HG03045 (cell line): ENCODE data around the gene VKORC1.
A peak's percentile ranks its signal among the peaks of the same experiment; 100 is the strongest.

ENCODE experiments used
- ATAC-seq: cut with Tn5 transposase; IDR thresholded peaks from one replicate; pipeline ENCODE4 v1.9.1; 2021; ENCODE audit warnings: mild to moderate bottlenecking, moderate library complexity; ENCODE audit not compliant: unreplicated experiment

The VKORC1 gene

DNA sequence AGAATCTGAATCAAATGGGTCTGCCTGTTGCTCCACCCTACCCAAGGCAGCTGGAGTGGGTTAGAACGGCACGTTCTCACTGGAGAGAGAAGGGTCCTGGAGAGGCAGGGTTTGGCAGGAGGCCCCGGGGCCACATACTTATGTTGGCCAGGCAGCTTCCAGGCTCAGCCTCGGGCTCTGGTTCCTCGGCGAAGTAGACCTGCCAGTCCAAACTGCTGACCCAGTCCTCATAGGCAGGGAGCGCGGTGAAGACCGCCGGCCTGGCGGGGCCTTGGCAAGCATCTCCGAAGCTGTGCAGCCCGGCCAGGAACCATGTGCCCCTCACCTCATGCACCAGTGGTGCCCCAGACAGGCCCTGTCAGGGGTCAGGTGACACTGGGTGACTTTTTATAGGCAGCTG is 10.6 kb downstream of the VKORC1 start:
- ATAC-seq: no peak

DNA sequence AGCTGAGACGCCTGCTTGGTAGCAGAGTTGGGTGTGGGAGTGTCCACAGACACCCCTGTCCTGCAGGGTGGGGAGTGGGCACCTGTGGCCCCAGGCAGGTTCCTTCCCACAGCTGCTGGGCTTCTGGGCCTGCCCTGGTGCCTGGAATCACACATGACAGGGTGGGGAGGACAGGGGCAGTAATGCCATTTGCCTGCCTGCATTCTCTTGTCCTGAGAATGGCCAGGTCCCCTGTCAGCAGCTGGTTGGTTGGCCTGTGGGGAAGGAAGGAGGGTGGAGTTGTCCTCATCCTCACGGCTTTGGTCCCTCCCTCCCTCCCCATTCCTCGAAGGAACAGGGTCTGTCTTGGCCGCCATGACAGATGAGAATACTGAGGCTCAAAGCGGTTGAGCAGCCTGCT is 11.0 kb downstream of the VKORC1 start:
- ATAC-seq: no peak

DNA sequence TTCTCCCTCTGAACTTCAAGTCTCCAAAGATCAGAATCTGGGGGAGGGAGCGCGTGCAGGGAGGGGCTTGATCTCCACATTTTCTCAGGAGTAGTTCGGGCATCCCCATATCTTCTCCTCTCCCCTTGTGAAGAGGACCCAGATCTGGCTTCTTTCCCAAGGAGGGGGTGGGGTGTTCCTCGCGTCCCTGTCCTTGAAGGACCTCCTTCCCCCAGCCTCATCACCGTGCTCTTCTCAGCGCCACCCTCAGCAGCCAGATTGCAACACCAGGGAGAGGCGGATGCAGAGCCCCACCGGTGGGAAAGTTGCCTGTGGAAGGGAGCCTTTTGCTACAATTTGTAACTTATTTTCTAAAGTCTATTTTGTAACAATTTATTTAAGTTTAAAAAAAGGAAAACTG is 11.5 kb downstream of the VKORC1 start:
- ATAC-seq: no peak

DNA sequence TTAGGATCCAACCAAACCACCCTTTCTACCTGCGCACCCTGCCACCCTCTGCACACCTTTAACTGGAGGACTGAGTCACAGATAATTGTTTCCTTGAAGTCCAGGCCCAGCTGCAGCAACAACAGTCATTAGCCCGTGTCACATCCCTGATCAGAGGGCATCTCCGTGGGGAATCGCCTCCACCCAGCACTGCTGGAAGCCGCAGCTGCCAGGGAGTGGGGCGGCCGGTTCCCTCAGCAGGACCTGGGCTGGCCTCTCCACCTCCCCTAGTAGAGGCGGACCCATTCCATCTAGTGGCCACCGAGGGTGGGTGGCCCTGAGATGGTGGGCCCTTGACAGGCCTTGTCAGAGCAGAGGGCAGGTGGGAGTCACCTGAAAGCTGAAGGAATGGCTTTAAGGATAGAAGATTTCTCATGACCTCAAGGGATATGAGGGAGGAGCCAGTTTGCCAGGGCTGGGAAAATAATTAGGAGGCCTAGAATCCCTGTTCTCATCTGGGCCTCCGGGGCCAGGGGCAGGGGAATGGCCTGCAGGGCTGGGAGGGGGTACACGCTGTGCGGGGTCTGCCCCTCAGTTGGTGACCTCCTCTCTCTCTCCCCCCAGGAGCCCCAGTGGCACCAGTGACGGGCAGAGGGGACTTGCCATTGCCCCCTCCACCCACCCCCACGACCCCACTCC is 12.1 kb downstream of the VKORC1 start:
- ATAC-seq: no peak

DNA sequence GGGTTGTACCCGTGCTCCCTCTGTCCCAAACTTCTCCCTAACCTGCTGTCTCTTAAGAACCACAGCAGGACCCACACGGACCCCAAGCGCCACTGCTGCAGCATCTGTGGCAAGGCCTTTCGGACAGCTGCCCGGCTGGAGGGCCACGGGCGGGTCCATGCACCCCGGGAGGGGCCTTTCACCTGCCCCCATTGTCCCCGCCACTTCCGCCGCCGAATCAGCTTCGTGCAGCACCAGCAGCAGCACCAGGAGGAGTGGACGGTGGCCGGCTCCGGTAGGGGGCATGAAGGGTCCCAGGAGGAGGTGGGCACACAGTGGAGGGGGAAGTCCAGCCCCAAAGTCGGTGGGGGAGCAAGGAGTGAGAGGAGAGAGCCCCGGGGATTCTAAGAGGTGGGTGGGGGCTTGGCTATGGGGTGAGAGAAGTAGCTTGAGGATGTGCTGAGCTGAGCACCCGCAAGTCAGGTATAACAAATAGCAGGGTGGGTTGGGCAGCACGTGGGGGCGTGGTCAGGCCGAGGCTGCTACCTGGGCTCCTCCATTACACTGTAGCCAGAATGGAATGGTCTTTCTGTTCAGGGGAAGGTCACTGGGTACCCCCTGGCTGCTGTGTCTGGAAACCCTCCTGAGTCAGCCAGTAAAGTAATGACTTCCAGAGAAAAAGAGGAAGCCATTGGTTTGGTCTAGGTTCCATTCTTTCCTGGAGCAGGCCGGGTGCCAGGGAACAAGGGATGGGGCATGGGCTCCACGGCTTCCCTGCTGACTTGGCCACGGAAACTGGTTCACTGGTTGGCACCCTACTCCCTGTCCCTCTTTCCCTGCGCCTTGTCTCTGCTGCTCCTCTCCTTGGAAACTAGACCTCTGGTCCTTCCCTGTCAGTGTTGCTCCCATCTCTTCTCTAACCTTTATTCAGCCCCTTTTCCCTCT is 12.9 kb downstream of the VKORC1 start:
- no peak for ATAC-seq

DNA sequence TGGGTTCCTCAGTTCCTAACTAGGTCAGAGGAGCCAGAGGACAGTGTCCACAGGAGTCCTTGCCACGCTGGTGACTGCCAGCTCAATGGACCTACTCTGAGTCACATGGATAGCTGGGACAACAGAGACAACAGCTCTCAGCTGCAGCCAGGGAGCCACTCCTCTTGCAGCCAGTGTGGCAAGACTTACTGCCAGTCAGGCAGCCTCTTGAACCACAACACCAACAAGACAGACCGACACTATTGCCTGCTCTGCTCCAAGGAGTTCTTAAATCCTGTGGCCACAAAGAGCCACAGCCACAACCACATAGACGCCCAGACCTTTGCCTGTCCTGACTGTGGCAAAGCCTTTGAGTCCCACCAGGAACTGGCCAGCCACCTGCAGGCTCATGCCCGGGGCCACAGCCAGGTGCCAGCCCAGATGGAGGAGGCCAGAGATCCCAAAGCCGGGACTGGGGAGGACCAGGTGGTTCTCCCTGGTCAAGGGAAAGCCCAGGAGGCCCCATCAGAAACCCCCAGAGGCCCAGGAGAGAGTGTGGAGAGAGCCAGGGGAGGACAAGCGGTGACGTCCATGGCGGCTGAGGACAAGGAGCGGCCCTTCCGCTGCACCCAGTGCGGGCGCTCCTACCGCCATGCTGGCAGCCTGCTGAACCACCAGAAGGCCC is 13.7 kb downstream of the VKORC1 start:
- ATAC-seq: no peak

DNA sequence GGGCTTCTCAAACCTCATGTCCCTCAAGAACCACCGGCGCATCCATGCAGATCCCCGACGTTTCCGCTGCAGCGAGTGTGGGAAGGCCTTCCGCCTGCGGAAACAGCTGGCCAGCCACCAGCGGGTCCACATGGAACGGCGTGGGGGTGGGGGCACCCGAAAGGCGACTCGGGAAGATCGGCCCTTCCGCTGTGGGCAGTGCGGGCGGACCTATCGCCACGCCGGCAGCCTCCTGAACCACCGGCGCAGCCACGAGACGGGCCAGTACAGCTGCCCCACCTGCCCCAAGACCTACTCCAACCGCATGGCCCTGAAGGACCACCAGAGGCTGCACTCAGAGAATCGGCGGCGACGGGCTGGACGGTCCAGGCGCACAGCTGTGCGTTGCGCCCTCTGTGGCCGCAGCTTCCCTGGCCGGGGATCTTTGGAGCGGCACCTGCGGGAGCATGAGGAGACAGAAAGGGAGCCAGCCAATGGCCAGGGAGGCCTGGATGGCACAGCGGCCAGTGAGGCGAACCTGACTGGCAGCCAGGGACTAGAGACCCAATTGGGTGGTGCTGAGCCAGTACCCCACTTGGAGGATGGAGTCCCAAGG is 14.5 kb downstream of the VKORC1 start:
- ATAC-seq: no peak

DNA sequence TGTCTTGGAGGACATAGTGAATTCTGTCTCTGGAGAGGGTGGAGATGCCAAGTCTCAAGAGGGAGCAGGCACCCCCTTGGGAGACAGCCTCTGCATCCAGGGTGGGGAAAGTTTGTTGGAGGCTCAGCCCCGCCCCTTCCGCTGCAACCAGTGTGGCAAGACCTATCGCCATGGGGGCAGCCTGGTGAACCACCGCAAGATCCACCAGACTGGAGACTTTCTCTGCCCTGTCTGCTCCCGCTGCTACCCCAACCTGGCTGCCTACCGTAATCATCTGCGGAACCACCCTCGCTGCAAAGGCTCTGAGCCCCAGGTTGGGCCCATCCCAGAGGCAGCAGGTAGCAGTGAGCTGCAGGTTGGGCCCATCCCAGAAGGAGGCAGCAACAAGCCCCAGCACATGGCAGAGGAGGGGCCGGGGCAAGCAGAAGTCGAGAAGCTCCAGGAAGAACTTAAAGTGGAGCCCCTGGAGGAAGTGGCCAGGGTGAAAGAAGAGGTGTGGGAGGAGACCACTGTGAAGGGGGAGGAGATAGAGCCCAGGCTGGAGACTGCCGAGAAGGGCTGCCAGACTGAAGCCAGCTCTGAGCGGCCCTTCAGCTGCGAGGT is 15.2 kb downstream of the VKORC1 start:
- no peak for ATAC-seq

DNA sequence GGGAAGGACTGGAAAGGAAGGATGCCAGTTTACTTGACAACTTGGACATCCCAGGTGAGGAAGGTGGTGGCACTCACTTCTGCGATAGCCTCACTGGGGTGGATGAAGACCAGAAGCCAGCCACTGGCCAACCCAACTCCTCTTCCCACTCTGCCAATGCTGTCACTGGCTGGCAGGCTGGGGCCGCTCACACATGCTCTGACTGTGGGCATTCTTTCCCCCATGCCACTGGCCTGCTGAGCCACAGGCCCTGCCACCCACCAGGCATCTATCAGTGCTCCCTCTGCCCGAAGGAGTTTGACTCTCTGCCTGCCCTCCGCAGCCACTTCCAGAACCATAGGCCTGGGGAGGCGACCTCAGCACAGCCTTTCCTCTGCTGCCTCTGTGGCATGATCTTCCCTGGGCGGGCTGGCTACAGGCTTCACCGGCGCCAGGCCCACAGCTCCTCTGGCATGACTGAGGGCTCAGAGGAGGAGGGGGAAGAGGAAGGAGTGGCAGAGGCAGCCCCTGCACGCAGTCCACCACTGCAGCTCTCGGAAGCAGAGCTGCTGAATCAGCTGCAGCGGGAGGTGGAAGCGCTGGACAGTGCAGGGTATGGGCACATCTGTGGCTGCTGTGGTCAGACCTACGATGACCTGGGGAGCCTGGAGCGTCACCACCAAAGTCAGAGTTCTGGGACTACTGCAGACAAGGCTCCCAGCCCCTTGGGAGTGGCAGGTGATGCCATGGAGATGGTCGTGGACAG is 15.8 kb downstream of the VKORC1 start:
- ATAC-seq: no peak

DNA sequence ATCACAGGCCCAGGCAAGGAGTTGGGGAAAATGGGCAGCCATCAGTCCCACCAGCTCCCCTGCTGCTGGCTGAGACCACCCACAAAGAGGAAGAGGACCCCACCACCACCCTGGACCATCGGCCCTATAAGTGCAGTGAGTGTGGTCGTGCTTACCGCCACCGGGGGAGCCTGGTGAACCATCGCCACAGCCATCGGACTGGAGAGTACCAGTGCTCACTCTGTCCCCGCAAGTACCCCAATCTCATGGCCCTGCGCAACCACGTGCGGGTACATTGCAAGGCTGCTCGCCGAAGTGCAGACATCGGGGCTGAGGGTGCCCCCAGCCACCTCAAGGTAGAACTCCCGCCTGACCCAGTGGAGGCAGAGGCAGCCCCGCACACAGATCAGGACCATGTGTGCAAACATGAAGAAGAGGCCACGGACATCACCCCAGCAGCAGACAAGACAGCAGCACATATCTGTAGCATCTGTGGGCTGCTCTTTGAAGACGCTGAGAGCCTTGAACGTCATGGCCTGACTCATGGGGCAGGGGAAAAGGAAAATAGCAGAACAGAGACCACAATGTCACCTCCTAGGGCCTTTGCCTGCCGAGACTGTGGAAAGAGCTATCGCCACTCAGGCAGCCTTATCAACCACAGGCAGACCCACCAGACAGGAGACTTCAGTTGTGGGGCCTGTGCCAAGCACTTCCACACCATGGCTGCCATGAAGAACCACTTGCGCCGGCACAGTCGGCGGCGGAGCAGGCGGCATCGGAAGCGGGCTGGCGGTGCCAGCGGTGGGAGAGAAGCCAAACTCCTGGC is 16.8 kb downstream of the VKORC1 start:
- no peak for ATAC-seq

DNA sequence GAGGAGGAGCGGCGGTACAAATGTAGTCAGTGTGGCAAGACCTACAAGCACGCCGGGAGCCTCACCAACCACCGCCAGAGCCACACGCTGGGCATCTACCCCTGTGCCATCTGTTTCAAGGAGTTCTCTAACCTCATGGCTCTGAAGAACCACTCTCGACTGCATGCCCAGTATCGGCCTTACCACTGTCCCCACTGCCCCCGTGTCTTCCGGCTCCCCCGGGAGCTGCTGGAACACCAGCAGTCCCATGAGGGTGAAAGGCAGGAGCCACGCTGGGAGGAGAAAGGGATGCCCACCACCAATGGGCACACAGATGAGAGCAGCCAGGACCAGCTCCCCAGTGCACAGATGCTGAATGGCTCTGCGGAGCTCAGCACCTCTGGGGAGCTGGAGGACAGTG is 17.6 kb downstream of the VKORC1 start:
- ATAC-seq: no peak

DNA sequence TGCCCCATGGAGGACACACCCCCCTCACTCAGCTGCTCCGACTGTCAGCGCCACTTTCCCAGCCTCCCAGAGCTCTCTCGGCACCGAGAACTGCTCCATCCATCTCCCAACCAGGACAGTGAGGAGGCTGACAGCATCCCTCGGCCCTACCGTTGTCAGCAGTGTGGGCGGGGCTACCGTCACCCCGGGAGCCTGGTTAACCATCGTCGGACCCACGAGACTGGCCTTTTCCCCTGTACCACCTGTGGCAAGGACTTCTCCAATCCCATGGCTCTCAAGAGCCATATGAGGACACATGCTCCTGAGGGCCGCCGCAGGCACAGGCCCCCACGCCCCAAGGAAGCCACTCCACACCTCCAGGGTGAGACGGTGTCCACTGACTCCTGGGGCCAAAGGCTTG is 18.3 kb downstream of the VKORC1 start:
- ATAC-seq: no peak

DNA sequence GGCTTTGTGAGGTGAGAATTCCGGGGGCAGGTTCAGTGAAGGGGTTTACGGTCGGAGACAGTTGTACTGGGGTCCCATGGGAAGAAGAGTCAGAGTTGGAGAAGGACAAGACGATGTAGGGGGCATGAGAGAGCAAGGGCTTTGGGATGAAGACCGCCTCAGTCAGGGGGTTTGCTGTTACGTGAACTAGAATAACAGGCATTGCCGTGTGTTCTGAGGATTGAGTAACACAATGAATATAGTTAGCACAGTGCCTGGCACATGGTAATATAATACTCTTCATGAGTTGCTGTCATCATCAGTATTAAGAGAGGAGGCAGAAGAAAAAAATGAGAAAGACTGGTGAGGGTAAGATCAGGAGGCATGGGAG is 19.8 kb downstream of the VKORC1 start:
- no peak for ATAC-seq

DNA sequence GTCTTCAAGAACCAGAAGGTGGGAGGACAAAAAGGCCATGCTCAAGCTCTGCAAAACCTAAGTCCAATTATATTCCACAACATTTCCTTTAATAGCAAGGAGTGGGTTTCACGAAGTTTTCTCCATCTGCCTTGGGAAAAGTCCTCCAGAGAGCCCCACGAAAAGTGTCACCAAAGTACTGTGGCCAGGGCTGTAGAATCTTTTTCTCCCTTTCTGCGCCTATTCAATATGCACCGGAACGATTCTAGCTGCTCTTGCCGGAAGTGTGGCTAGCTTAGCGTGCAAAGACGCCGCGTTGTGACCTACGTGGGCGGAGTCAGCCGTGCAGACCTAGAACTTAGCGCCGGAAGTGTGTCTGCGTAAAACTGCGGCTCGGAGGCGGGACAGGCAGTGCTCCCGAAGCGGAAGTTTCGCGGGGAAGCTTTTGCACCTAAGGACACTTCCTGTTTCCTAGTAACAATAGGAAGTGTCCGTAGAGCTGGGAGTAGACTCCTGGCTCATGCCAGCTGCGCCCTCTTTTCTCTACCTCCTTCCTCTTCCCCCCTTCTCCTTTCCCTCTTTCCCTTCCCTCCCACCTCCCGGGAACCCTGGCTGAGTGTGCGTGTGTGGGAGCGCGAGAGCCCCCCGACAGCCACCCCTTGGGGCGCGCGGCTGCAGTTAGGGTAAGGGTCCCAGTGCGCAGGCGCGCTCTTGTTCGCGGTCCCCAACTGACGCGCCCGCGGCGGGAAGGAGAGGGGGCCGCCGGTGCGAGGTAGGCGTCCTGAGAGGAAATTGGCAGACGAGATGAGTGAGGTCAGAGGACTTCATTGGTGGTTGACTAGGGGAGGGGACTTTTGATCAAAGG is 20.4 kb downstream of the VKORC1 start, which contains the start of the genes ZNF646 and ZNF668:
TSS of gene ZNF646 (plus strand) at position 453 of the 844 bp plus-strand sequence. CDS start 1,903 bp downstream, outside the sequence.
TSS of gene ZNF668 (minus strand) at position 271 of the 844 bp plus-strand sequence. CDS start 9,781 bp downstream, outside the sequence.
- peak; percentile 69 for ATAC-seq

DNA sequence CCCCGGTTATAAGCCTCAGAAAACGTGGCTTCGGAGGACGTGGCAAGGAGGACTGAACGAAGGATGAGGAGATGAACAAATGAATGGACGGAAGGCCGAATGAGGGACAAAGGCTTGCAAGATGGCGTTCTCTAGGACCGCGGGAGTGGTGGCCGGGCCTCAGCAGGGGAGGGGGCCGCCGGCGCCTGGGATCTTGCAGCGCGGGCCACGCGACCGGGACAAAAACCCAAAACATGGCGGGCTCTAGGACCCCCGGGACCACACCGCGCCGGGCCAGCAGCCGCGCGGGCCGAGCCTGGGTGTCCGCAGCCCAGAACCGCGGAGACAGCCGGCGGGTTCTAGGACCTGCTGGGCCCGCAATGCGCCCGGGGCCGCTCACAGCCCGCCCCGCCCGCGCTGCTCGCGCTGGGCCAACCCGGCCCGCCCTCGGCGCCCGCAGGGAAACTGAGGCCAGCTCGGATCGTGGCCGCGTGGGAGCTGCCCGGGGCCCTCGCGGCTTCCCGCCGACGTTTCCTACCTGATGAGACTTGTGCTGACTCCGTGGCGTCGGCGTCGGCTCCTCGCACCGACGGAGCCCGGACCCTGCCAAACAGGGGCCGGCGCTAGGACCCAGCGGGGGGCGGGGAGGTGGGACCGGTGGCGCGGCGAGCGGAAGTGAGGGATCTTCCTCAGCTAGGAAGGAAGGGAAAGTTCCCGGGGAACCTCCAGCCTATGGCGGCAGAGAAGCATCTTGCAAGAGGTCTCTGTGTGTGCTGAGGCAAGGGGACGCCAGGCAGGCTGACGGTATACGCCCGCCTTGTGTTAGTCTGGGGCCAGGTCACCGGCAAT is 21.2 kb downstream of the VKORC1 start:
- ATAC-seq: peak; percentile 59

DNA sequence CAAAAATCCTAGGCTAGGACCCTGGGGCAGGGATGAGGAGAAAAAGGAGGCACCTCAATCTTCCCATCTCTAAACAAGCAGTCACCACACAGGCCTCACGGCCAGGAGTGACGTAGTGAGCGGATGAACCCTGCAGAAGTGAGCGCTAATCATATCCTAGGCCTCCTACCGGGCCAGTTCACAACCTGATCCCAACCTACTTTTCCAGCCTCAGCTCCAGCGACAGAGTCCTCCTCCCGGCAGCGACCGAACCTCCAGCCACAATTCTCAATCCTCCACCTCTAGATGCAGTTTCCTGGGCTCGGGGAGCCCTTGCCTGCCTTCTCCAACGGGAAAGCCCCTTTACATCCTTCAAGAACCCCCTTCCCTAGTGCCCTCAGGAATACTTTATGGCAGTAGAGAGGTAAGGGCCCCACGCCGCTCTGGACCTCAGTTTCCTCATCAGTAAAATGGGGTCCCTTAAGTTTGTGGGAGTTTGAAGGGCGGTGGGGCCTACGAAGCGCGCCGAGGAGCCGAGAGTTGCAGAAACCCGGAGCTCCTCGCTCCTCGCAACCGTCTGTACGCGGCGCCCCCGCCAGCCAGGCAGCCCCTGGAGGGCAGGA is 22.0 kb downstream of the VKORC1 start:
- ATAC-seq: peak; percentile 0

DNA sequence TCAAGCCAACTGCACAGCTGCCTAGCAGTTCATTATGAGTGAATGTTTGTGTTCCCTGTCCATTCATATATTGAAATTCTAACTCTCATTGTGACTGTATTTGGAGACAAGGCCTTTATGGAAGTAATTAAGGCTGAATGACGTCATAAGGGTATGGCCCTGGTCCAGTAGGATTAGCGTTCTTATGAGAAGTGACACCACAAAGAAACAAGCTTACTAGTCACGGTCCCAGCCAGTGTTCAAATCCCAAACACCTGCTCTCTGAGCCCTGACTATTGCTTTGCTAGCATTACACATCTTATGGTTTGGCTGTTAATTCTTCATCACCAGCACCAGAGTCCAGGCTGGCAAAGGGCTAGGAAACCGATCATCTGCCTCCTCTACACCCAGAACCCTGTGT is 22.7 kb downstream of the VKORC1 start:
- no peak for ATAC-seq
